GM20000 (cell line): ENCODE data around the gene ADARB2.

Source experiments
- DNase-seq: peaks from one replicate; pipeline ENCODE4 v3.0.0; 2012; ENCODE audit warnings: low spot score
- TF ChIP-seq, protein P1 (sequence below): IDR thresholded peaks from 2 replicates; pipeline ENCODE4 v1.5.1; 2012; ENCODE audit warnings: mild to moderate bottlenecking, control low read depth; ENCODE audit errors: extremely low read depth, missing control alignments

Gene ADARB2

DNA sequence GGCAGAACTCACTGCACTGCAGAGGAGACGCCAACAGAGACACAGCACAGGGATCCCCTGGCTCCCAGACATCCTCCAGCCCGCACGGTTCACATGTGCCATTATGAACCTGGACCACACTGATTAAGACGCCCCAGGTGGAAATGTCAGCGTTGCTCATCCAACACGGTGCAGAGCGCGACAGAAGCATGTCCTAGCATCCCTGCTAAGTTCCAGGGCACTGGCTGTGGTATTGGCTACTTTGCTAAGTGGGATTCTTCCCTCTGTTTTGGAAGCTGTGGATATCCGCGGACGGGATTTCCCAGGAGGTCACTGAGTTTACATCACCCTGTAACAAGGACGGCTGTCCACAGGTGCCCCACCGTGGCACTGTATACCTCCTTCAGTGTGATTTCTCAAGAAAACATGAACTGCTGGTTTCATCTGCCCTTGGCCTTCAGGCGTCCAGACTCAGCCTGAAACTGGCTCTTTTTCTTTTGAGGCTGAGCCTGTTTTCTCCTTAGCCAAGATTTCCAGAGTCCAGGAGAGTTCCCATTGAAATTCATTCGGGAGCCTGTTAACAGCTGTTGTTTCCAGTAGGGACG, 357.1 kb downstream of the ADARB2 start:
- TF ChIP-seq, protein P1, sequence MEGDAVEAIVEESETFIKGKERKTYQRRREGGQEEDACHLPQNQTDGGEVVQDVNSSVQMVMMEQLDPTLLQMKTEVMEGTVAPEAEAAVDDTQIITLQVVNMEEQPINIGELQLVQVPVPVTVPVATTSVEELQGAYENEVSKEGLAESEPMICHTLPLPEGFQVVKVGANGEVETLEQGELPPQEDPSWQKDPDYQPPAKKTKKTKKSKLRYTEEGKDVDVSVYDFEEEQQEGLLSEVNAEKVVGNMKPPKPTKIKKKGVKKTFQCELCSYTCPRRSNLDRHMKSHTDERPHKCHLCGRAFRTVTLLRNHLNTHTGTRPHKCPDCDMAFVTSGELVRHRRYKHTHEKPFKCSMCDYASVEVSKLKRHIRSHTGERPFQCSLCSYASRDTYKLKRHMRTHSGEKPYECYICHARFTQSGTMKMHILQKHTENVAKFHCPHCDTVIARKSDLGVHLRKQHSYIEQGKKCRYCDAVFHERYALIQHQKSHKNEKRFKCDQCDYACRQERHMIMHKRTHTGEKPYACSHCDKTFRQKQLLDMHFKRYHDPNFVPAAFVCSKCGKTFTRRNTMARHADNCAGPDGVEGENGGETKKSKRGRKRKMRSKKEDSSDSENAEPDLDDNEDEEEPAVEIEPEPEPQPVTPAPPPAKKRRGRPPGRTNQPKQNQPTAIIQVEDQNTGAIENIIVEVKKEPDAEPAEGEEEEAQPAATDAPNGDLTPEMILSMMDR, result no peak
- no peak for DNase-seq

DNA sequence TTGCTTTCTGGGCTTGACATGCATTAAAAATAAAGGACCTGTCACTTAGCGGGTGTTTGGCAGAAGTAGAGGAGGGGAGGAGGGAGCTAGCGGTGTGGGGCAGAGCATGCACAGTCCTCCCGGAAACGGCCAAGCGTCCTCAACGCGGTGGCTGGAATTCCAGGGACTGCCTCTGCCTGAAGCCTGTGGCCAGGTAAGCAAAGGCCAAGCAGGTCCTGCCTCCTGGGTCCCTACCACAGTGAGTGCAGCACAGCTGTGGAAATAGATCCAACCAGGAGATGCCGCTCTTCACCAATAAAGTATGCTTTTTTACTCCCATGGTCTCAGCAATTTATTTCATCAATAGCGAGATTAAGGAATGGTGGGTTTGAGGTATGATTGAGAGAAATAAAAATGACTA, 357.7 kb downstream of the ADARB2 start:
- DNase-seq, result no peak
- TF ChIP-seq, protein P1, result no peak

DNA sequence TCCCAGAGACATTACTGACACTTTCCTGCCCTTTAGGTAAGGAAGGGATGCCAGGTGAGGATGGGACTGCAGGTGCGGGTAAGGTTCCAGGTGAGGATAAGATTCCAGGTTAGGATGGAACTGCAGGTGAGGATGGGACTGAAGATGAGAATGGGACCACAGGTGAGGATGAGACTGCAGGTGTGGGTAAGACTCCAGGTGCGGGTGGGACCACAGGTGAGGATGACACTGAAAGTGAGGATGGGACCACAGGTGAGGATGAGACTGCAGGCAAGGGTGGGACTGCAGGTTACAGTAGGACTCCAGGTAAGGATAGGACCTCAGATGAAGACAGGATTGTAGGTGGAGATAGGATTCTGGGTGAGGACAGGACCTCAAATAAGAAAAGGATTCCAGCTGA, 358.9 kb downstream of the ADARB2 start:
- DNase-seq, result no peak
- TF ChIP-seq, protein P1, result no peak

DNA sequence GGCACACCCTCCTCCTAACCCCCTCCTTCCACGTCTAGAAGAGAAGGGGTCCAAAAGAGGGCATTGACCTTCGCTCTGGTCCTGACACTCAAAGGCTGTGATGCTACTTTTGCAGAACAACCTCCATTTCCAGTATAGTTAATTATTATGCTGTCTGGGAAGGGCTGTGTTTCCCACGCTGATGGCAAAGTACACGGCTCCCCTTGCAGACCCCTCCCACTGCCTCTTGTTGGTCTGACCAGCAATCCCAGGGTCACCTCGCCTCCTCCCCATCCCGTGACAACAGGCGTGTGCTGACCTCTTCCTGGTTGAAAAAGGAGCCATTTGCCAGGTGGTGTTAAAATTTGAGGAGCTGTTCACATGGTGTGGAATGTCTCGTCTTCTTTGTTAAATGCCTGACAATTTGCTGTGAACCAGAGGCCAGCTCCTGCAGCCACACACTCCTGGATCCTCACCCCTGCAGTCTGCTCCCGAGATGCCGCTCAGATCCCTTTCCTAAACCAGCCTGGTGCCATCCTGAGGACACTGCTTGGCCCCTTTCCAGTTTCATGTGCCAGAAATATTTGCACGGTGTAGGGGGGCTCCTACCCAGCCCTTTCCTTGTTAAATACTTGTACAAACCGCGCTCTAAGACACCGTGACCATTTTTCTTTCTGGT, 359.5 kb downstream of the ADARB2 start:
- DNase-seq, result no peak

DNA sequence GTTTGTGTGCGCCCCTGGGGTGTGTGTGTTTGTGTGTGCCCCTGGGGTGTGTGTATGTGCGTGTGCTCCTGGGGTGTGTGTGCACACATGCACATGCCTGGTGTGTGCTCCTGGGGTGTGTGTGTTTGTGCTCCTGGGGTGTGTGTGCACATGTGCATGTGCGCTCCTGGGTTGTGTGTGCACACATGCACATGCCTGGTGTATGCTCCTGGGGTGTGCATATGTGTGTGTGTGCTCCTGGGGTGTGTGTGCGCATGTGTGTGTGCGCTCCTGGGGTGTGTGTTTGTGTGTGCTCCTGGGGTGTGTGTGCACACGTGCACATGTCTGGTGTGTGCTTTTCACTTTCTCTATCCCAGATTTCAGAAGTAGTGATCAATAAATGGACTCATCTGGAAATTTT, 360.1 kb downstream of the ADARB2 start:
- no peak for DNase-seq

More for the DNA sequence above, 359.5 kb downstream of the ADARB2 start:
- TF ChIP-seq, protein P1, result no peak

DNA sequence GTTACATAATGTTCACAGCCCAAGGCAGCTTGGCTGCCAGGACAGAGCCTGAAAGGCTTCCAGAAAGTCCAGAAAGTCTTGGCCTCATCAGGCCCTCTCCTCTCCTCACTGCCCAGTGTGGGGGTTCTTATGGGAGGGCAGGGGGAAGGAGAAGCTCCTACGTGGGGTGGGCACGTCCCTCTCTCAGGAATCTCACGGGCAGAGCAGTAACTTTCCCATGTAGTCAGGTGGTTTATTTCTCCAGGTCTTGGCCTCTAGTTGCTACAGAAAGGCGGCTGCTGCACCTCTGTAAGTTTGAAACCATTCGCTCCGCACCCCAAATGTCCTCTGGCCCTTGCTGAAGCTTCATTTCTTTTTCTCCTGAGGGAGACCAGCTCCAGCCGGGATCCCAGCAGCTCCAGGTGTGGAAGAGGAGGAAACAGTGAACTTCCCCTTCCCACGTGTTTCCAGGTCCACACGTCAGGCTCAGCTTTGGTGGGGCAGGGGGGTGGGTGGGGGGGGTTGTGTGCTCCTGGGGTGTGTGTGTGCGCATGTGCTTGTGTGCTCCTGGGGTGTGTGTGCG, 360.9 kb downstream of the ADARB2 start:
- DNase-seq, result no peak
- TF ChIP-seq, protein P1, result no peak

More for the DNA sequence above, 360.1 kb downstream of the ADARB2 start:
- TF ChIP-seq, protein P1, result no peak

DNA sequence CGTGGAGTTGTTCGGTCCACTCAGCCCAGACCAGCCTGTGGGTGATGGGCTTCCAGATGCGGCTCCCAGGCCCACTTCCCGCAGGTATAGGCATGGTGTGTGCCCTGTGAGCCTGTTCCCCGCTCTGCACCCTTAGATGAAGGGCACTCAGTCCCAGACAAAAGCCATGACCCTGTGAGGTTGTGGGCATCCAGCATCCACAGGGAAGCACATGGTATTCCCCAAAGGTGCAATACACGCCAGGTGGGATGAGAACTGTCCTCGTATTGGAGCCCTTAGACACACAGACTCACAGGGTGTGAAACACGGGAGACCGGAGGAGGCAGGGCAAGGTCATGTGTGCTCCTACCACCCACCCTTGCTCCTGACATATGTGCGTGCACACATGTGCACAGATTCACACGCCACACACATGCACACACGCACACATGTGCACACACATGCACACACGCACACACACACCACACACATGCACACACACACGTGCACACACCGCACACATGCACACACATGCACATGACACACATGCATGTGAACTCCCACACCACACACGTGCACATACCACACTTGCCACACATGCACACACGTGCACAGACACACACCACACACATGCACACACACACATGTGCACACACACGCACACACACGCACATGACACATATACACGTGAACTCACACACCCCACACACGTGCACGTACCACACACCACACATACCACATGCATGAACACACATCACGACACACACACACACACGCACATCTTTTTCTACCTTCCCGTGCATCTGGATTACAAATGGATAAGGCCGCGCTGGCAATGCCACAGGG, 361.8 kb downstream of the ADARB2 start:
- TF ChIP-seq, protein P1, result no peak
- no peak for DNase-seq
